Activated CD8-positive, alpha-beta memory T cell treated with anti-CD3 and anti-CD28 coated beads for 48 hours (primary cell): Measurements from ENCODE around the gene SRSF2.
"Not testable (repeated sequence)": the region's sequence is repeated elsewhere in the genome, so short reads cannot be mapped to it uniquely, and the experiment has no call there.

Experiments used
- DNase-seq, 3 experiments: peaks; one replicate each; pipeline ENCODE4 v3.0.0-alpha.2; 2020; ENCODE audit warnings: low read depth in 2 of 3, low spot score in 2 of 3

Gene SRSF2

GRCh38 chr17:76722279-76722678 is 14.9 kb downstream of the SRSF2 start:
- no peak for DNase-seq

- DNase-seq, result no peak
Measured at GRCh38 chr17:76721463-76721862, 15.7 kb downstream of the SRSF2 start.

GRCh38 chr17:76720941-76721340 is 16.2 kb downstream of the SRSF2 start:
- no peak for DNase-seq

- no peak for DNase-seq
Measured at GRCh38 chr17:76720211-76720610, 16.9 kb downstream of the SRSF2 start.

GRCh38 chr17:76718516-76718915 is 18.6 kb downstream of the SRSF2 start:
- no peak for DNase-seq

- DNase-seq, result no peak
Measured at GRCh38 chr17:76716839-76717215, 20.3 kb downstream of the SRSF2 start.

- DNase-seq, result peak in 1 of 3 experiments; percentile 57
Measured at GRCh38 chr17:76716146-76716838, 20.8 kb downstream of the SRSF2 start.

- DNase-seq, result no peak
Measured at GRCh38 chr17:76715496-76715830, 21.7 kb downstream of the SRSF2 start.

GRCh38 chr17:76714822-76715495 is 22.2 kb downstream of the SRSF2 start:
- DNase-seq, result peak in 2 of 3 experiments; percentile 69 to 72

- DNase-seq, result no peak
Measured at GRCh38 chr17:76714336-76714735, 22.8 kb downstream of the SRSF2 start.

GRCh38 chr17:76713765-76714164 is 23.4 kb downstream of the SRSF2 start:
- DNase-seq, result no peak

GRCh38 chr17:76712321-76712720 is 24.8 kb downstream of the SRSF2 start:
- not testable (repeated sequence) for DNase-seq

GRCh38 chr17:76710863-76711611 is 26.1 kb downstream of the SRSF2 start, which contains the start of gene MXRA7:
MXRA7 (minus strand) TSS chr17:76710965; CDS start chr17:76710946, 19 bp downstream.
- DNase-seq, result peak in 2 of 3 experiments; percentile 40 to 49

- not testable (repeated sequence) for DNase-seq
Measured at GRCh38 chr17:76709951-76710862, 26.9 kb downstream of the SRSF2 start.

GRCh38 chr17:76709077-76709950 is 27.8 kb downstream of the SRSF2 start:
- no peak for DNase-seq

GRCh38 chr17:76707985-76708807 is 28.9 kb downstream of the SRSF2 start:
- DNase-seq, result no peak

- no peak for DNase-seq
Measured at GRCh38 chr17:76706817-76707216, 30.3 kb downstream of the SRSF2 start.

- DNase-seq, result no peak
Measured at GRCh38 chr17:76704805-76705204, 32.3 kb downstream of the SRSF2 start.
